ENCODE results near the gene LAMB1. TPM values are rescaled to one million over a fixed set of nuclear protein-coding genes. Genes with fewer than 3 reads are reported as not detected.

LAMB1 gene
- total RNA-seq, 4 donors from 2014 or later: 43.9 to 84.8 (median 65.2) TPM

GRCh38 chr7:108026647-108027046, 23.7 kb upstream of the LAMB1 start:
- H3K4me3 ChIP-seq (ENCODE audit: low read depth, poor library complexity, severe bottlenecking): no peak overlapping the region
- intact Hi-C loops (cut with DNase I; ENCODE audit: low total_unique reads): no loop called here
- DNase-seq (ENCODE audit: low spot score in 2 of 2): no peak
- TF ChIP-seq CTCF (IDR thresholded peaks at IDR 0.05) (no peak), POLR2A (IDR thresholded peaks at IDR 0.05) (no peak)
- WGBS, 2 donors: 83 to 91% methylated on average over 3 of the region's 3 CpGs

DNA sequence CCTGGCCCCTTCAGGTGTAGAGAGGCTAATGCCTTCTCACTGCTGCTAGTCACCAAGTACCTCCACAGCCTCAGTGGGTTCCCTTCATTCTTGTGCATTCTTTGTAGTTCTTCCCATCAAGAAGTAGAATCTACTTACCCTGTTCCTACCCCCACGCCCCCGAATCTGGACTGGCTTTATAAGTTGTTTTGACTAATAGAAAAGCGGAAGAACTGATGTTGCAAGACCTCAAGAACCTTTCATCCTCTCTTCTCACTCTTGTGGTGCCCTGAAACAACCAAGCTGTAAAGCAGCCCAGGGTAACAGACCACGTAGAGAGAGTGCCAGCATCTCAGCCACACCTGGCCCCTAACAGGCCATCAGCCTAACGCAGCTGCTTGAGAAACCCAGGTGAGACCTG, 23.2 kb upstream of the LAMB1 start:
- WGBS, 2 donors: 93 to 97% methylated on average over 5 of the region's 5 CpGs
- no peak for DNase-seq (ENCODE audit: low spot score in 2 of 2)
- TF ChIP-seq POLR2A (IDR thresholded peaks at IDR 0.05): no peak
- TF ChIP-seq CTCF (IDR thresholded peaks at IDR 0.05): no peak
- no peak overlapping the region for H3K4me3 ChIP-seq (ENCODE audit: low read depth, poor library complexity, severe bottlenecking)
- intact Hi-C loops (cut with DNase I; ENCODE audit: low total_unique reads): no loop called here

DNA sequence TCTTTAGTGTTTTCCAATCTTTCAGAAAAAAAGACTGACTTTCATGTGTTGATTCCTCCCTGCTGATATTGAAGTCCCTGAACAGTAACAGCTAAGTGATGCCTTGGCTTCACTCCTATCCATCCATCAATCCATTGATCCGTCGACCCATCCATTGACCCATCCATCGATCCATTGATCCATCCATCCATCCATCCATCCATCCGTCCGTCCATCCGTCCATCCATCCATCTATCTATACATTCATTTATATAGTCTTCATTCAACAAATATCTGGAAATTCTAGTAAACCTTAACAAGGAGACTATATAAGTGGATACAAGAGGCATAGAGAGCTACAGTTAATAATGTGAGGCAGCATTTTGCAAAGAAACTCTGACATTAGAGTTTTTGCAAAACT, 21.6 kb upstream of the LAMB1 start:
- no peak overlapping the region for H3K4me3 ChIP-seq (ENCODE audit: low read depth, poor library complexity, severe bottlenecking)
- intact Hi-C loops (cut with DNase I; ENCODE audit: low total_unique reads): no loop called here
- 95 to 96% methylated on average over 6 of the region's 6 CpGs for WGBS, 2 donors
- no peak for TF ChIP-seq POLR2A (IDR thresholded peaks at IDR 0.05)
- DNase-seq (ENCODE audit: low spot score in 2 of 2): no peak

GRCh38 chr7:108020585-108020984, 17.6 kb upstream of the LAMB1 start:
- 70 to 72% methylated on average over 2 of the region's 2 CpGs for WGBS, 2 donors
- intact Hi-C loops (cut with DNase I; ENCODE audit: low total_unique reads): no loop called here
- no peak for DNase-seq (ENCODE audit: low spot score in 2 of 2)
- TF ChIP-seq POLR2A (IDR thresholded peaks at IDR 0.05) (no peak), CTCF (IDR thresholded peaks at IDR 0.05) (no peak)
- no peak overlapping the region for H3K4me3 ChIP-seq (ENCODE audit: low read depth, poor library complexity, severe bottlenecking)

GRCh38 chr7:108018668-108019067, 15.7 kb upstream of the LAMB1 start:
- intact Hi-C loops (cut with DNase I; ENCODE audit: low total_unique reads): no loop called here
- H3K4me3 ChIP-seq (ENCODE audit: low read depth, poor library complexity, severe bottlenecking): no peak overlapping the region
- DNase-seq (ENCODE audit: low spot score in 2 of 2): no peak
- TF ChIP-seq POLR2A (IDR thresholded peaks at IDR 0.05) (no peak), CTCF (IDR thresholded peaks at IDR 0.05) (no peak)
- WGBS, 2 donors: 93 to 95% methylated on average over 4 of the region's 4 CpGs

DNA sequence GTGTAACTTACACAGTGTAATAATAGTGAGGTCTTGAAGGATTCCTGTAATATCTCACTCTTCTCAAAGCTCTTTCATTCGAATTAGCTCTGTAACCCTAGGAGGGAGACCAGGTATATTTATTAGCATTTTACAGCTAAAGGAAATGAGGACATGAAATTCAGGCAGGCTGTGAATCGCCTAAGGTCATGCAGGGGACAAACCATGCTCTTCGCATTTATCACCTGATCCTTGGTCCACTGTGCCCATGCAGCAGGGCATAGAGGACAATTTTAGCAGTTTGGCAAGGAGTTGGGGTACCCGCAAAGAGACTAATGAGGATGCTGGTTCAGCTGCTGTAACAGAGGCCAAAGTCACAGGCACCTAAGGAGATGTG, 14.8 kb upstream of the LAMB1 start:
- H3K4me3 ChIP-seq (ENCODE audit: low read depth, poor library complexity, severe bottlenecking): no peak overlapping the region
- 70 to 73% methylated on average over 4 of the region's 4 CpGs for WGBS, 2 donors
- no peak for TF ChIP-seq POLR2A (IDR thresholded peaks at IDR 0.05)
- no peak for TF ChIP-seq CTCF (IDR thresholded peaks at IDR 0.05)
- no peak for DNase-seq (ENCODE audit: low spot score in 2 of 2)
- intact Hi-C loops (cut with DNase I; ENCODE audit: low total_unique reads): no loop called here

Data from lower leg skin (tissue), 4 donors.